Liver (tissue), 9 donors: Measurements from ENCODE around the gene CFAP97D2. TPM values are rescaled to one million over a fixed set of nuclear protein-coding genes. Genes with fewer than 3 reads are reported as not detected.

Experiments
- DNase-seq: peaks from one replicate; pipeline ENCODE4 v3.0.0-alpha.2; 2017; ENCODE audit warnings: low spot score
- H3K27ac ChIP-seq, 2 donors: one replicate each; pipeline ENCODE4 v1.7.0; 2013; ENCODE audit warnings: inconsistent platforms in 2 of 2, low read length in 2 of 2, control low read depth in 1 of 2, low read depth in 1 of 2, mild to moderate bottlenecking in 1 of 2
- H3K27me3 ChIP-seq, 4 donors: one replicate each; pipeline versions ENCODE4 v1.6.1 to v1.7.0; 2013; ENCODE audit warnings: low read length in 3 of 4, inconsistent platforms in 1 of 4, mild to moderate bottlenecking in 1 of 4, moderate library complexity in 1 of 4; ENCODE audit not compliant: control insufficient read depth in 4 of 4, insufficient read depth in 4 of 4
- H3K36me3 ChIP-seq, 4 donors: one replicate each; pipeline versions ENCODE4 v1.6.1 to v1.7.0; 2013; ENCODE audit warnings: low read length in 3 of 4, mild to moderate bottlenecking in 3 of 4, low read depth in 1 of 4, moderate library complexity in 1 of 4; ENCODE audit not compliant: control insufficient read depth in 4 of 4, insufficient read depth in 3 of 4
- H3K4me1 ChIP-seq, 4 donors: one replicate each; pipeline versions ENCODE4 v1.6.1 to v1.7.0; 2013; ENCODE audit warnings: low read length in 3 of 4, mild to moderate bottlenecking in 3 of 4, moderate library complexity in 1 of 4; ENCODE audit not compliant: control insufficient read depth in 4 of 4, insufficient read depth in 4 of 4
- H3K4me3 ChIP-seq, 3 donors: one replicate each; pipeline versions ENCODE4 v1.6.1 to v1.7.0; 2013; ENCODE audit warnings: low read length in 3 of 3, control low read depth in 1 of 3, low read depth in 1 of 3, mild to moderate bottlenecking in 1 of 3
- H3K9ac ChIP-seq, 2 donors: one replicate each; pipeline ENCODE4 v1.7.0; 2013; ENCODE audit warnings: low read length in 2 of 2, mild to moderate bottlenecking in 2 of 2, moderate library complexity in 2 of 2, control low read depth in 1 of 2, low read depth in 1 of 2
- H3K9me3 ChIP-seq, 4 donors: one replicate each; pipeline versions ENCODE4 v1.6.1 to v1.7.0; 2013; ENCODE audit warnings: low read length in 3 of 4; ENCODE audit not compliant: control insufficient read depth in 4 of 4
- ATF3 ChIP-seq: IDR thresholded peaks from 2 replicates; pipeline ENCODE4 v1.6.1; 2016; ENCODE audit warnings: antibody characterized with exemption
- CTCF ChIP-seq: fragments of 150-350 bp; IDR thresholded peaks from 2 replicates; pipeline ENCODE4 v1.5.1; 2017; ENCODE audit warnings: improper control_type of control experiment, low read depth, low read length; ENCODE audit not compliant: missing input control
- EGR1 ChIP-seq, 2 donors: IDR thresholded peaks; 2 replicates each; pipeline ENCODE4 v1.6.1; 2016 to 2018; ENCODE audit warnings: antibody characterized with exemption in 2 of 2, low read depth in 2 of 2
- FOXA1 ChIP-seq: IDR thresholded peaks from 2 replicates; pipeline ENCODE4 v1.6.1; 2016; ENCODE audit warnings: antibody characterized with exemption
- FOXA2 ChIP-seq: IDR thresholded peaks from 2 replicates; pipeline ENCODE4 v1.6.1; 2016; ENCODE audit warnings: antibody characterized with exemption
- GABPA ChIP-seq, 2 donors: IDR thresholded peaks in 1 of 2; conservative IDR thresholded peaks in 1 of 2; 2 replicates each; pipeline ENCODE4 v1.6.1; 2016; ENCODE audit warnings: antibody characterized with exemption in 2 of 2, mild to moderate bottlenecking in 1 of 2, moderate library complexity in 1 of 2
- HNF4A ChIP-seq, 2 donors: conservative IDR thresholded peaks; 2 replicates each; pipeline ENCODE4 v1.6.1; 2016; ENCODE audit warnings: antibody characterized with exemption in 2 of 2, mild to moderate bottlenecking in 2 of 2
- HNF4G ChIP-seq: IDR thresholded peaks from 2 replicates; pipeline ENCODE4 v1.6.1; 2016; ENCODE audit warnings: antibody characterized with exemption
- JUND ChIP-seq, 2 donors: IDR thresholded peaks; 2 replicates each; pipeline ENCODE4 v1.6.1; 2016; ENCODE audit warnings: antibody characterized with exemption in 2 of 2
- MAX ChIP-seq: IDR thresholded peaks from 2 replicates; pipeline ENCODE4 v1.6.1; 2016; ENCODE audit warnings: antibody characterized with exemption
- NR2F2 ChIP-seq: IDR thresholded peaks from 2 replicates; pipeline ENCODE4 v1.6.1; 2016; ENCODE audit warnings: antibody characterized with exemption
- RAD21 ChIP-seq, 2 donors: IDR thresholded peaks; 2 replicates each; pipeline ENCODE4 v1.6.1; 2016; ENCODE audit warnings: antibody characterized with exemption in 2 of 2, mild to moderate bottlenecking in 2 of 2
- REST ChIP-seq: IDR thresholded peaks from 2 replicates; pipeline ENCODE4 v1.6.1; 2016; ENCODE audit warnings: antibody characterized with exemption, mild to moderate bottlenecking
- RXRA ChIP-seq, 2 donors: IDR thresholded peaks; 2 replicates each; pipeline ENCODE4 v1.6.1; 2017 to 2018; ENCODE audit warnings: antibody characterized with exemption in 2 of 2, mild to moderate bottlenecking in 1 of 2
- SP1 ChIP-seq: IDR thresholded peaks from 2 replicates; pipeline ENCODE4 v1.6.1; 2018; ENCODE audit warnings: antibody characterized with exemption, mild to moderate bottlenecking
- TAF1 ChIP-seq: conservative IDR thresholded peaks from 2 replicates; pipeline ENCODE4 v1.6.1; 2016; ENCODE audit warnings: antibody characterized with exemption, mild to moderate bottlenecking
- YY1 ChIP-seq: IDR thresholded peaks from 2 replicates; pipeline ENCODE4 v1.6.1; 2016; ENCODE audit warnings: antibody characterized with exemption, mild to moderate bottlenecking
- ZBTB33 ChIP-seq: IDR thresholded peaks from 2 replicates; pipeline ENCODE4 v1.6.1; 2016; ENCODE audit warnings: antibody characterized with exemption
- WGBS: extraction: QIAGEN DNeasy Blood & Tissue Kit; methylation state at CpG from one replicate; pipeline ENCODE4 v1.1.7; 2013; 5-methylcytosine and 5-hydroxymethylcytosine counted together
- polyA plus RNA-seq, 2 donors: library from polyadenylated mRNA; stranded (reverse) in 1 of 2; unstranded in 1 of 2; fragments of 200-250 nt in 1 of 2; fragments of >200 nt in 1 of 2; fragmentation: Nextera tagmentation in 1 of 2; extraction: Ambion mirVana in 1 of 2; gene quantifications; one replicate each; pipeline versions ENCODE4 v1.2.1 to v1.2.3, GENCODE V29; 2013 to 2015
- total RNA-seq, 2 donors: library from RNA; depleted of rRNA; stranded (reverse); fragments of >200 nt; gene quantifications; one replicate each; pipeline ENCODE4 v1.2.3, GENCODE V29; 2014
- donor health status: healthy.
- donor health status: healthy.
- donor health status: healthy.
- donor health status: healthy.
- donor health status: healthy.

CFAP97D2 gene
- total and polyA plus RNA-seq, 4 donors = not detected

- Histone ChIP-seq H3K4me3 (no peak overlapping the region), H3K9me3 (no peaks in the 10 kb centered on the region), H3K27ac (no peak overlapping the region), H3K9ac (no peak overlapping the region), H3K4me1 (peaks cover 0 to 4% (median 0%) of the 10 kb centered on the region in 4 donors), H3K27me3 (no peaks in the 10 kb centered on the region), H3K36me3 (no peaks in the 10 kb centered on the region)
- WGBS = 76% methylated on average over 14 of the region's 14 CpGs
- TF ChIP-seq FOXA1 (no peak), HNF4A (conservative IDR thresholded peaks at IDR 0.05) (no peak), RXRA (IDR thresholded peaks at IDR 0.05) (no peak), TAF1 (no peak), EGR1 (IDR thresholded peaks at IDR 0.05; ENCODE audit: low read depth in 2 of 2) (no peak), SP1 (no peak)
- no peak for DNase-seq
Measured at GRCh38 chr13:114164053-114164452, 15.0 kb upstream of the CFAP97D2 start.

- Histone ChIP-seq H3K4me3 (no peak overlapping the region), H3K9ac (no peak overlapping the region), H3K27me3 (no peaks in the 10 kb centered on the region), H3K27ac (no peak overlapping the region), H3K9me3 (no peaks in the 10 kb centered on the region), H3K36me3 (no peaks in the 10 kb centered on the region), H3K4me1 (peaks cover 0 to 4% (median 0%) of the 10 kb centered on the region in 4 donors)
- no peak for DNase-seq
- WGBS = 82% methylated on average over 26 of the region's 26 CpGs
- TF ChIP-seq HNF4A (conservative IDR thresholded peaks at IDR 0.05) = no peak
- TF ChIP-seq MAX = no peak
- TF ChIP-seq REST = no peak
- TF ChIP-seq JUND (IDR thresholded peaks at IDR 0.05) = no peak
- no peak for TF ChIP-seq FOXA2
- no peak for TF ChIP-seq SP1
- no peak for TF ChIP-seq ZBTB33
- TF ChIP-seq RXRA (IDR thresholded peaks at IDR 0.05) = no peak
- no peak for TF ChIP-seq FOXA1
- TF ChIP-seq YY1 = no peak
- TF ChIP-seq NR2F2 = no peak
- TF ChIP-seq RAD21 (IDR thresholded peaks at IDR 0.05) = no peak
- TF ChIP-seq TAF1 = no peak
- no peak for TF ChIP-seq ATF3
- no peak for TF ChIP-seq GABPA (IDR thresholded peaks at IDR 0.05 in 1 of 2, conservative IDR thresholded peaks at IDR 0.05 in 1 of 2)
- no peak for TF ChIP-seq CTCF
- no peak for TF ChIP-seq EGR1 (IDR thresholded peaks at IDR 0.05; ENCODE audit: low read depth in 2 of 2)
- no peak for TF ChIP-seq HNF4G
Measured at GRCh38 chr13:114164681-114165429, 14.2 kb upstream of the CFAP97D2 start.
